ENCODE measurements around the gene COL5A2. TPM values are rescaled to one million over a fixed set of nuclear protein-coding genes. Genes with fewer than 3 reads are reported as not detected.
A peak's percentile ranks its signal among the peaks of the same experiment; 100 is the strongest.

The COL5A2 gene
- total RNA-seq, 2 donors from 2014 or later = 99.4 to 135 TPM

- Histone ChIP-seq H3K4me3 (peak overlapping the region; percentile 71), H3K36me3 (no peaks in the 10 kb centered on the region), H3K4me1 (ENCODE audit: control insufficient read depth in 1 of 2, low read depth in 2 of 2) (peaks cover 5 to 33% of the 10 kb centered on the region in 2 donors), H3K9me3 (no peaks in the 10 kb centered on the region), H3K27me3 (replicated peaks; ENCODE audit: insufficient read depth) (no peaks in the 10 kb centered on the region), H3K27ac (peak overlapping the region; percentile 87 to 97)
- no peak for TF ChIP-seq CTCF (IDR thresholded peaks at IDR 0.05)
- DNase-seq (ENCODE audit: low spot score) = peak; percentile 29
- ATAC-seq (ENCODE audit: insufficient number of reproducible peaks, low FRiP score, low read depth) = peak; percentile 90
These were observed 30.9 kb upstream of the COL5A2 start for GRCh38 chr2:189210250-189211087.

GRCh38 chr2:189208254-189208653 lies 28.7 kb upstream of the COL5A2 start:
- Histone ChIP-seq H3K36me3 (no peaks in the 10 kb centered on the region), H3K4me3 (no peak overlapping the region), H3K4me1 (ENCODE audit: control insufficient read depth in 1 of 2, low read depth in 2 of 2) (peaks cover 8 to 33% of the 10 kb centered on the region in 2 donors), H3K27ac (peak overlapping the region in 1 of 2 donors; percentile 97), H3K27me3 (replicated peaks; ENCODE audit: insufficient read depth) (no peaks in the 10 kb centered on the region), H3K9me3 (no peaks in the 10 kb centered on the region)
- ATAC-seq (ENCODE audit: insufficient number of reproducible peaks, low FRiP score, low read depth) = no peak
- no peak for DNase-seq (ENCODE audit: low spot score)
- no peak for TF ChIP-seq CTCF (IDR thresholded peaks at IDR 0.05)

- Histone ChIP-seq H3K9me3 (no peaks in the 10 kb centered on the region), H3K27ac (no peak overlapping the region), H3K4me3 (no peak overlapping the region), H3K4me1 (ENCODE audit: control insufficient read depth in 1 of 2, low read depth in 2 of 2) (peaks cover 8 to 10% of the 10 kb centered on the region in 2 donors), H3K27me3 (replicated peaks; ENCODE audit: insufficient read depth) (no peaks in the 10 kb centered on the region), H3K36me3 (no peaks in the 10 kb centered on the region)
- ATAC-seq (ENCODE audit: insufficient number of reproducible peaks, low FRiP score, low read depth) (no peak), DNase-seq (ENCODE audit: low spot score) (no peak)
- no peak for TF ChIP-seq CTCF (IDR thresholded peaks at IDR 0.05)
These were observed 24.9 kb upstream of the COL5A2 start for GRCh38 chr2:189204322-189204941.

GRCh38 chr2:189203177-189203799 lies 23.7 kb upstream of the COL5A2 start:
- Histone ChIP-seq H3K4me3 (no peak overlapping the region), H3K27ac (no peak overlapping the region), H3K27me3 (replicated peaks; ENCODE audit: insufficient read depth) (no peaks in the 10 kb centered on the region), H3K4me1 (ENCODE audit: control insufficient read depth in 1 of 2, low read depth in 2 of 2) (peaks cover 0 to 8% of the 10 kb centered on the region in 2 donors), H3K9me3 (no peaks in the 10 kb centered on the region), H3K36me3 (no peaks in the 10 kb centered on the region)
- ATAC-seq (ENCODE audit: insufficient number of reproducible peaks, low FRiP score, low read depth) = no peak
- TF ChIP-seq CTCF (IDR thresholded peaks at IDR 0.05) = no peak
- no peak for DNase-seq (ENCODE audit: low spot score)

GRCh38 chr2:189199797-189200196 lies 20.2 kb upstream of the COL5A2 start:
- peaks cover 0 to 8% of the 10 kb centered on the region in 2 donors for H3K4me1 ChIP-seq (ENCODE audit: control insufficient read depth in 1 of 2, low read depth in 2 of 2)
- no peak for ATAC-seq (ENCODE audit: insufficient number of reproducible peaks, low FRiP score, low read depth)
- no peak overlapping the region for H3K4me3 ChIP-seq
- no peak for DNase-seq (ENCODE audit: low spot score)
- H3K27ac ChIP-seq = no peak overlapping the region
- H3K9me3 ChIP-seq = no peaks in the 10 kb centered on the region
- H3K36me3 ChIP-seq = no peaks in the 10 kb centered on the region
- no peak for TF ChIP-seq CTCF (IDR thresholded peaks at IDR 0.05)
- H3K27me3 ChIP-seq (replicated peaks; ENCODE audit: insufficient read depth) = no peaks in the 10 kb centered on the region
